ENCODE measurements around the gene AGPAT4. TPM values are rescaled to one million over a fixed set of nuclear protein-coding genes. Genes with fewer than 3 reads are reported as not detected.

Gene AGPAT4
- total RNA-seq, 1 experiment from 2014 or later: 0.07 TPM

- BruUV-seq (replicated peaks): no TSS peak
- Histone ChIP-seq H3K9me2 (ENCODE audit: insufficient read depth) (no peaks in the 10 kb centered on the region), H3K4me1 (replicated peaks; ENCODE audit: insufficient read depth) (no peaks in the 10 kb centered on the region), H3K4me2 (no peak overlapping the region), H4K20me1 (ENCODE audit: insufficient read depth) (no peaks in the 10 kb centered on the region), H3K79me2 (ENCODE audit: low read depth) (no peaks in the 10 kb centered on the region), H3K4me3 (no peak overlapping the region), H2AFZ (no peak overlapping the region), H3F3A (ENCODE audit: insufficient read depth, low read depth) (no peaks in the 10 kb centered on the region), H3K9me3 (ENCODE audit: insufficient read depth, low read depth) (no peaks in the 10 kb centered on the region), H3K36me3 (ENCODE audit: low read depth) (no peaks in the 10 kb centered on the region), H3K27ac (no peak overlapping the region), H3K27me3 (ENCODE audit: insufficient read depth, low read depth) (peaks cover 51% of the 10 kb centered on the region)
- ChIA-PET POLR2A (ENCODE audit: unreplicated experiment) (no interaction called here), CTCF (no interaction called here)
- no peak for DNase-seq
- TF ChIP-seq EZH2 (IDR thresholded peaks at IDR 0.05; ENCODE audit: low read depth) (no peak), CTCF (conservative IDR thresholded peaks at IDR 0.05) (no peak)
- intact Hi-C loops (cut with micrococcal nuclease; ENCODE audit: unreplicated experiment): no loop called here
Measured at GRCh38 chr6:161257793-161258457, 15.9 kb downstream of the AGPAT4 start.

GRCh38 chr6:161256407-161256806 is 17.5 kb downstream of the AGPAT4 start:
- no peak overlapping the region for H3K27ac ChIP-seq
- H3F3A ChIP-seq (ENCODE audit: insufficient read depth, low read depth): no peaks in the 10 kb centered on the region
- no peak overlapping the region for H3K4me3 ChIP-seq
- no peak for DNase-seq
- ChIA-PET CTCF (no interaction called here), POLR2A (ENCODE audit: unreplicated experiment) (no interaction called here)
- peaks cover 49% of the 10 kb centered on the region for H3K27me3 ChIP-seq (ENCODE audit: insufficient read depth, low read depth)
- no peaks in the 10 kb centered on the region for H3K36me3 ChIP-seq (ENCODE audit: low read depth)
- no peak overlapping the region for H3K4me2 ChIP-seq
- TF ChIP-seq CTCF (conservative IDR thresholded peaks at IDR 0.05): no peak
- TF ChIP-seq EZH2 (IDR thresholded peaks at IDR 0.05; ENCODE audit: low read depth): no peak
- H3K79me2 ChIP-seq (ENCODE audit: low read depth): no peaks in the 10 kb centered on the region
- H3K9me3 ChIP-seq (ENCODE audit: insufficient read depth, low read depth): no peaks in the 10 kb centered on the region
- intact Hi-C loops (cut with micrococcal nuclease; ENCODE audit: unreplicated experiment): no loop called here
- no TSS peak for BruUV-seq (replicated peaks)
- H4K20me1 ChIP-seq (ENCODE audit: insufficient read depth): no peaks in the 10 kb centered on the region
- H3K9me2 ChIP-seq (ENCODE audit: insufficient read depth): no peaks in the 10 kb centered on the region
- H3K4me1 ChIP-seq (replicated peaks; ENCODE audit: insufficient read depth): no peaks in the 10 kb centered on the region
- H2AFZ ChIP-seq: no peak overlapping the region

- Histone ChIP-seq H4K20me1 (ENCODE audit: insufficient read depth) (no peaks in the 10 kb centered on the region), H3K36me3 (ENCODE audit: low read depth) (no peaks in the 10 kb centered on the region), H3K9me2 (ENCODE audit: insufficient read depth) (no peaks in the 10 kb centered on the region), H3K4me1 (replicated peaks; ENCODE audit: insufficient read depth) (no peaks in the 10 kb centered on the region), H3K4me3 (no peak overlapping the region), H3K27ac (no peak overlapping the region), H2AFZ (no peak overlapping the region), H3K79me2 (ENCODE audit: low read depth) (no peaks in the 10 kb centered on the region), H3K4me2 (no peak overlapping the region), H3K27me3 (ENCODE audit: insufficient read depth, low read depth) (peaks cover 45% of the 10 kb centered on the region), H3F3A (ENCODE audit: insufficient read depth, low read depth) (no peaks in the 10 kb centered on the region), H3K9me3 (ENCODE audit: insufficient read depth, low read depth) (no peaks in the 10 kb centered on the region)
- TF ChIP-seq EZH2 (IDR thresholded peaks at IDR 0.05; ENCODE audit: low read depth): no peak
- ChIA-PET CTCF (no interaction called here), POLR2A (ENCODE audit: unreplicated experiment) (no interaction called here)
- intact Hi-C loops (cut with micrococcal nuclease; ENCODE audit: unreplicated experiment): no loop called here
- BruUV-seq (replicated peaks): no TSS peak
- no peak for DNase-seq
Measured at GRCh38 chr6:161255518-161255917, 18.3 kb downstream of the AGPAT4 start.
